HG02870 (cell line): Measurements from ENCODE around the gene NTM.

Experiments used
- ATAC-seq: cut with Tn5 transposase; IDR thresholded peaks from one replicate; pipeline ENCODE4 v1.9.1; 2021; ENCODE audit warnings: mild to moderate bottlenecking, moderate library complexity; ENCODE audit not compliant: unreplicated experiment

NTM gene

GRCh38 chr11:132114743-132115142 lies 744.3 kb downstream of the NTM start:
- ATAC-seq = no peak

- ATAC-seq = no peak
These were observed 745.0 kb downstream of the NTM start for GRCh38 chr11:132115454-132115853.

GRCh38 chr11:132116516-132116915 lies 746.1 kb downstream of the NTM start:
- ATAC-seq = no peak

GRCh38 chr11:132118661-132119060 lies 748.2 kb downstream of the NTM start:
- ATAC-seq = no peak

GRCh38 chr11:132119573-132119972 lies 749.2 kb downstream of the NTM start:
- ATAC-seq = no peak

- no peak for ATAC-seq
These were observed 752.3 kb downstream of the NTM start for GRCh38 chr11:132122735-132123134.

GRCh38 chr11:132123449-132123848 lies 753.0 kb downstream of the NTM start:
- peak; percentile 13 for ATAC-seq

GRCh38 chr11:132123854-132124835 lies 753.7 kb downstream of the NTM start:
- peak; percentile 47 for ATAC-seq

- ATAC-seq = no peak
These were observed 755.8 kb downstream of the NTM start for GRCh38 chr11:132125988-132126871.

GRCh38 chr11:132126973-132127899 lies 756.8 kb downstream of the NTM start:
- no peak for ATAC-seq

- ATAC-seq = no peak
These were observed 757.5 kb downstream of the NTM start for GRCh38 chr11:132127900-132128288.

- no peak for ATAC-seq
These were observed 760.6 kb downstream of the NTM start for GRCh38 chr11:132131047-132131446.

- no peak for ATAC-seq
These were observed 761.5 kb downstream of the NTM start for GRCh38 chr11:132131961-132132360.

GRCh38 chr11:132134322-132134721 lies 763.9 kb downstream of the NTM start:
- ATAC-seq = no peak

- ATAC-seq = no peak
These were observed 767.0 kb downstream of the NTM start for GRCh38 chr11:132137289-132137980.

GRCh38 chr11:132137981-132138313 lies 767.5 kb downstream of the NTM start:
- ATAC-seq = no peak

- no peak for ATAC-seq
These were observed 768.8 kb downstream of the NTM start for GRCh38 chr11:132139181-132139580.

- no peak for ATAC-seq
These were observed 769.6 kb downstream of the NTM start for GRCh38 chr11:132140056-132140455.

GRCh38 chr11:132142121-132142520 lies 771.7 kb downstream of the NTM start:
- no peak for ATAC-seq

GRCh38 chr11:132142554-132142953 lies 772.1 kb downstream of the NTM start:
- no peak for ATAC-seq
